GM21390 (cell line): Measurements from ENCODE around the gene GAGE12J.
"Not testable (repeated sequence)": the region's sequence is repeated elsewhere in the genome, so short reads cannot be mapped to it uniquely, and the experiment has no call there.

Experiments used
- ATAC-seq: cut with Tn5 transposase; IDR thresholded peaks from one replicate; pipeline ENCODE4 v1.9.1; 2021; ENCODE audit not compliant: unreplicated experiment

GAGE12J gene, protein sequence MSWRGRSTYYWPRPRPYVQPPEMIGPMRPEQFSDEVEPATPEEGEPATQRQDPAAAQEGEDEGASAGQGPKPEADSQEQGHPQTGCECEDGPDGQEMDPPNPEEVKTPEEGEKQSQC

GRCh38 chrX:49321737-49322136 is at the start of gene GAGE12J:
Gene GAGE12J (plus strand): TSS chrX:49322037. CDS start chrX:49323194, 1,157 bp downstream.
- not testable (repeated sequence) for ATAC-seq

DNA sequence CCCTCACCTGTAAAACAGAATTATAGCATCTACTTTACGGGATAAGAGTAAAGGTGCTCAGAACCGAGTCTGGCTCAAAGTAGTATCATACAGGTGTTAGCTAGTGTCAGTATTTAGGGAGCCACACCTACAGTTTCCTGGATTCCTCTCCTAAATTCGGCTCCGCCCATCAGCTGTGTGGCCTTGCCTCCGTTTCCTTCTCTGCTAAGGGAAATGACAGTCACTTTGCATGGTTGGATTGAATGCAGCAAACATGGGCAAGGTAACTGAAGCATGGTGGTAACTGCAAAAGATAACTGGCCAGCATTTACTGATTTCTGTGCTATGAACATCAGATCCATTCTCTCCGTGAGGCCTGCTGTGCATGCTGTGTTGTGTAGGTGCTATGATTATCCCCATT is 49.4 kb upstream of the GAGE12J start:
- no peak for ATAC-seq

GRCh38 chrX:49273181-49273727 is 48.6 kb upstream of the GAGE12J start:
- ATAC-seq = no peak

DNA sequence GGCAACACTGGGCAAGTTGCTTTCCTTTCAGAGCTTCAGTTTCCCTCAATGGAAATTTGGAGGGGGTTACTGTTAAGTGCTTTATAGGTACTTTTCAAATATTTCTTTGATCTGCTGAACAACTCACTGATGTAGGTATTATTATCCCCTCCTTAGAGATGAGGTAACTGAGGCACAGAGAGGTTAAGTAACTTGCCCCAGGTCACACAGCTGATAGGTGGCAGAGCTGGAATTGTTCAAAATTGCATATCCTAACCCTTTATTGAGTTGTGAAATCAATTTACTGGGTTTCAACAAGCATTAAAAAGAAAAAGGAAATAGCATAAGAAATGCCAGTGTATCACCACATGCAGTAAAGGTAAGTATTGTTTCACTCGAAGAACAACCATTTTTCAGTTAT is 45.6 kb upstream of the GAGE12J start:
- no peak for ATAC-seq

- ATAC-seq = no peak
These were observed 44.9 kb upstream of the GAGE12J start for GRCh38 chrX:49276671-49277534.

DNA sequence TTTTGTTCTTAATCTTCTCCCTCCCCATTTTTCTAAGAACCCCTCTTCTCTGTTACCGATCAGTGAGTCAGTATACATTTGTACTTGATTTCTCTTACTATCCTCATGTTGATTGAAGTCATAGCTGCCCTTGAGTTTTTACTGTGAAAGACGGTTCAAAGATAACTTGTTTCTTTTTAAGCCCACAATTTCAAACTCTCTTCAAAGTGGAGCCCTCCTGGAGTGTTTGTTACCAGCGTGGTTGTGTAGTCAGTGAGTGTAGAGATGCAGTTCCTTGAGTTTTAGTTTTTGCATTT is 44.4 kb upstream of the GAGE12J start:
- no peak for ATAC-seq

DNA sequence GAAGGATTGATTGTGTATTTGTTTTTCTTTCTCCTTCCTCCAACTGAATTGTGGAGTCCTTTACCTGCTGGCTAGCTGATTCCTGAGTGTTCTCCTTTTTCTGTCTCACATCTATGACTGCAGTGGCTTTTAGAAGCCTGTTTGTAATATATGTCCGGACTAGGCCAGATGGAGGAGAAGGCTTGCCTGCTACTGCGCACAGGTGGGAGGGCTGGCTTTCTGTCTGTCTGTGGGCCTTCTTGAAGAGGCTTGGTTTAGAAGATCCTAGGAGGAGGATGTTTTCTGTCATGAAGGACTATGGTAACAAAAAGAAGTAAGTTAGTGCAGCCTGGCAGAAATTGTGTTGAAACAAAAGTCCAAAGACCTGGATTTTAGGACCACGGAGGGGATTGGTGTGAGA is 43.8 kb upstream of the GAGE12J start:
- no peak for ATAC-seq

DNA sequence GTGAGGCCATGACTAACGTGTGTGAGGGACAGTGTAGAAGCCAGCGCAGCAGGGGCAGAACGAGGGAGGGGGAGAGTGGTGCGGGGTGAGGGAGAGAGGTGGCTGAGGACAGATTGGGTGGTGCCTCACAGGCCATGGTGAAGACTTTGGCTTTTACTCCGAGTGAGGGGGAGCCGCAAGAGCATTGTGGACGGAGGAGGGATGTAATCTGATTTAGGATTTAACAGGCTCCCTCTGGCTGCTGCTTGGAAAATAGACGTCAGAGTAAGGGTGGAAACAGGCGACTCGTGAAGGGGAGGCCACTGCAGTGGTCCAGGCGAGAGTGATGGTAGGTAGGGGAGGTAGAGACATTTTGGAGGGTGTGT is 39.2 kb upstream of the GAGE12J start:
- ATAC-seq = no peak

DNA sequence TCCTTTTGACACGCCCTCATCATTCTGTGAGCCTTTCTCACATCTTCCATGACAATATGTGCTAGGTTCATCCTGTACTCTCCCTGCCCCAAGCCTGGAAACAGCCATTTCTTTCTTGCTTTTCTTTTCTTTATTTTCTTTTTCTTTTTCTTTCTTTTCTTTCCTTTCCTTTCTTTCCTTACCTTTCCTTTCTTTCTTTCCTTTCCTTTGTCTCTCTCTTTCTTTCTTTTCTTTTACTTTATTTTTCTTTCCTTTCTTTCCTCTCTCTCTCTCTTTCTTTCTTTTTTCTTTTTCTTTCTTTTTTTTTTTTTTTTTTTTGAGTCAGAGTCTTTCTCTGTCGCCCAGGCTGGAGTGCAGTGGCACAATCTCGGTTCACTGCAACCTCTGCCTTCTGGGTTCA is 37.6 kb upstream of the GAGE12J start:
- ATAC-seq = no peak

DNA sequence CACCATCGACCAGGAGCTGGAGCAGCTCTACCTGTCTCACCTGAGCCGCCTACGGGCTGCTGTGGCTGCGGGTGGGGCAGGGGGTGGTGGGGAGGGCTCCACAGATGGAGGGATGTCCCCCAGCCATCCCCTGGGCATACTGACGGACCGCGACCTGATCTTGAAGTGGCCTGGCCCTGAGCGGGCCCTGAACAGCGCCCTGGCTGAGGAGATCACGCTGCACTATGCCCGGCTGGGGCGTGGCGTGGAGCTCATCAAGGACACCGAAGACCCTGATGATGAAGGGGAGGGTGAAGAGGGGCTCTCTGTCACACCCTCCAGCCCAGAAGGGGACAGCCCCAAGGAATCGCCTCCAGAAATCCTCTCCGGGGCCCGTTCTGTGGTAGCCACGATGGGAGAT is 35.7 kb upstream of the GAGE12J start:
- ATAC-seq = no peak

- ATAC-seq = no peak
These were observed 35.3 kb upstream of the GAGE12J start for GRCh38 chrX:49286581-49286980.

GRCh38 chrX:49287665-49288064 is 34.2 kb upstream of the GAGE12J start:
- ATAC-seq = no peak

DNA sequence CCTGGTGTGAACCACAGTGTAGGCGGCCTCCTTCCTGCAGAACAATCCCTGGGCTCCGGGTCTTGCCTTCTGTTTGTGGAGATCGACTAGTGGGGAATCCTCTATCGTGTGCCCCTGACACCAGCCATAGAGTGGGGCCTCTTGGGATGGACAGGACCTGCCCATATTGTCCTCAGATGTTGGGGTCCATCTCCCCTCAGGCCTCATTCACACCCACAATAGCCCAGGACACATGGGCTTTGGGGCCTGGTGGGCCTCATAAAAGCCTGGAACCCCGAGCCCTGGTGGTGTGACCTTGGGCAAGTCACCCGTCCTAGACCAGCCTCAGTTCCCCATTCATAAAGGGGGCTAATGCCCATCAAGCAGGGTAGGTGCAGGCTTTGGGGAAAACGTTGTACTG is 31.6 kb upstream of the GAGE12J start:
- ATAC-seq = no peak

GRCh38 chrX:49291615-49292337 is 30.1 kb upstream of the GAGE12J start:
- ATAC-seq = no peak

- no peak for ATAC-seq
These were observed 29.2 kb upstream of the GAGE12J start for GRCh38 chrX:49292400-49293362.

DNA sequence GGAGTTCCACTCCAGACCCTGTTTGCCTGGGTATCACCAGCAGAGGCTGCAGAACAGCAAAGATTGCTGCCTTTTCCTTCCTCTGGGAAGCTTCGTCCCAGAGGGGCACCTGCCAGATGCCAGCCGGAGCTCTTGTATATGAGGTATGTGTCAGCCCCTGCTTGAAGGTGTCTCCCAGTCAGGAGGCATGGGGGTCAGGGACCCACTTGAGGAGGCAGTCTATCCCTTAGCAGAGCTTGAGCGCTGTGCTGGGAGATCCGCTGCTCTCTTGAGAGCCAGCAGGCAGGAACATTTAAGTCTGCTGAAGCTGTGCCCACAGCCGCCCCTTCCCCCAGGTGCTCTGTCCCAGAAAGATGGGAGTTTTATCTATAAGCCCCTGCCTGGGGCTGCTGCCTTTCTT is 22.5 kb upstream of the GAGE12J start:
- not testable (repeated sequence) for ATAC-seq

DNA sequence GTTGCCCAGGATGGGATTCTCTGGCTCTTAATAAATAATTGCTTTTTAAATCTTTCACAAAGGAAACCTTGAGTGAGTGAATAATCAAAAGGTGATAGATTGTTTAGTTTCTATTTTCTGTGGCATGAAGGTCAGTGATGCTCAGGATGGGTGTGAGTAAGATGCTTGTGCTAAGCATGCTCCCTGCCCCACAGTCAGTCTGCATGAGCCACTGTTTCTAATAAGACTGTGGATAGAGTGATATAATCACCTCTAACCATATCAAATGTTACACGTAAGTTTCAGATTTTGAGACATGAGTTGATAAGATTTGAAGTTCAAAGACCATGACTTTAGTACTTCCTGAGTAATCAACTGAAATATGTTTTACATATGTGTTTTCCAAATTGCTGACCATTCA is 21.1 kb upstream of the GAGE12J start:
- ATAC-seq = no peak

- ATAC-seq = no peak
These were observed 18.5 kb upstream of the GAGE12J start, which contains the start of gene GAGE10 for GRCh38 chrX:49303346-49303745. Gene GAGE10 (plus strand): TSS chrX:49303646. CDS start chrX:49304860, 1,214 bp downstream.

DNA sequence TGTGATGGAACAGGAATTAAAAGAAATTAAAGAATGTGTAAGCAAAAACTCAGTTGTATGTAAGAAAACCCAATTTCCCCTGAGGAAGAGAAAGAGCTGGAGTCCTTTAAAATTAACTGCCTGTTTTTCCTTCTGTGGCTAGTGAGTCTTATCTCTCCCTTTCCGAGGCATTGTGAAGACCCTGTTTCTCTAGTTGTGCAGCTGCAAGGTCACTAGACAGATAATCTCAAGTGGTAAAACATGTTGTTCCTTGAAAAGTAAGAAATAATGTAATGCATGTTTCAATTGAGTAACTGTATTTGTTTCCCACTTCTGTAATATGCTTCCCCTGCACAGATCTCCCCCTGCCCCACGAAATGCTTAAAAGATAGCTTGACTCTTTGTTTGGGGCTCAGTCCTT is 14.1 kb upstream of the GAGE12J start:
- ATAC-seq = not testable (repeated sequence)

DNA sequence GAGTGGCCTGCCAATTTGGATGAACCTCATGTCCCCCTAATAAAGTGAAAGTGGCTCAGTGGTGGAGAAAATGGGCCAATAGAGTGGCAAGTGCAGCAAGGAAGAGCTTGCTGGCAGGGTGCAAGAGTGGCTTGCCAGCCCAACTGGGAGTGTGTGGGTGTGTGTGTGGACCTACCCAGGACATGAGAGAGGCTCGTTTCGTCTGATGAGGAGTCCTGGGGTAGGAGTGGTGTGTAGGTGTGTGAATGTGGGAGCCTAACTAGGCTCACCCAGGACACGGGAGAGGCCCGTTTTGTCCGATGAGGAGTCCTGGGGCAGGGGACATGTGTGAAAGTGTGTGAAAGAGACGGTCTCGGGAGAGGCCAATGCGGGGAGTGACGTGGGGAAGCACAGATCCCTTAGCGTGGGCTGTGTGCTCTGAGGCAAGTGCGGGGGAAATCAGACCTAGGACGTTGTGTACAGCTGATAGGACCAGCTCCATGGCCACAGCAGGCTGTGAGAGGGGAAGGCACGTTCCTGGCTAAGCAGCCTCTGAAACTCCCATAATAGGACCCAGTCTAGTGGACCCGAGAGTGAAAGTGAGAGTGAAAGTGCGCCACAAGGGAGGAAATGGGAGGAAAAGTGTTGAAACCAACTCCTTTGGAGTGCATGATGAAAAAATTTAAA is 13.1 kb upstream of the GAGE12J start:
- ATAC-seq = no peak
